Panc1 (cell line): ENCODE measurements around the gene TGM1.

Experiments used
- POLR2AphosphoS5 ChIP-seq: IDR thresholded peaks from 2 replicates; pipeline ENCODE4 v1.6.1; 2012; ENCODE audit warnings: mild to moderate bottlenecking, low read depth, low read length, moderate library complexity
- TF ChIP-seq, protein P1 (sequence below): fragments of 450-650 bp; IDR thresholded peaks from 2 replicates; pipeline ENCODE4 v1.5.1; 2017; ENCODE audit warnings: mild to moderate bottlenecking

GRCh38 chr14:24274101-24274543 is 11.1 kb upstream of the TGM1 start:
- no peak for TF ChIP-seq POLR2AphosphoS5
- TF ChIP-seq, protein P1, sequence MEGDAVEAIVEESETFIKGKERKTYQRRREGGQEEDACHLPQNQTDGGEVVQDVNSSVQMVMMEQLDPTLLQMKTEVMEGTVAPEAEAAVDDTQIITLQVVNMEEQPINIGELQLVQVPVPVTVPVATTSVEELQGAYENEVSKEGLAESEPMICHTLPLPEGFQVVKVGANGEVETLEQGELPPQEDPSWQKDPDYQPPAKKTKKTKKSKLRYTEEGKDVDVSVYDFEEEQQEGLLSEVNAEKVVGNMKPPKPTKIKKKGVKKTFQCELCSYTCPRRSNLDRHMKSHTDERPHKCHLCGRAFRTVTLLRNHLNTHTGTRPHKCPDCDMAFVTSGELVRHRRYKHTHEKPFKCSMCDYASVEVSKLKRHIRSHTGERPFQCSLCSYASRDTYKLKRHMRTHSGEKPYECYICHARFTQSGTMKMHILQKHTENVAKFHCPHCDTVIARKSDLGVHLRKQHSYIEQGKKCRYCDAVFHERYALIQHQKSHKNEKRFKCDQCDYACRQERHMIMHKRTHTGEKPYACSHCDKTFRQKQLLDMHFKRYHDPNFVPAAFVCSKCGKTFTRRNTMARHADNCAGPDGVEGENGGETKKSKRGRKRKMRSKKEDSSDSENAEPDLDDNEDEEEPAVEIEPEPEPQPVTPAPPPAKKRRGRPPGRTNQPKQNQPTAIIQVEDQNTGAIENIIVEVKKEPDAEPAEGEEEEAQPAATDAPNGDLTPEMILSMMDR, result no peak
